Cardiac muscle cell (in vitro differentiated cells and primary cell): Measurements from ENCODE around the gene CACNA1S. TPM values are rescaled to one million over a fixed set of nuclear protein-coding genes. Genes with fewer than 3 reads are reported as not detected.

Experiments used
- DNase-seq, 2 donors: peaks; one replicate each; pipeline versions ENCODE4 v3.0.0 to v3.0.0-alpha.2; 2010 to 2017; ENCODE audit warnings: low read depth in 1 of 2, low spot score in 1 of 2
- H3K27ac ChIP-seq: fragments of 200-600 bp; sonication (generic); 2 replicates; pipeline ENCODE4 v1.5.1; 2016
- H3K27me3 ChIP-seq: fragments of 200-600 bp; sonication (generic); 2 replicates; pipeline ENCODE4 v1.6.0; 2016; ENCODE audit warnings: control low read depth
- H3K36me3 ChIP-seq: fragments of 200-600 bp; sonication (generic); 2 replicates; pipeline ENCODE4 v1.5.1; 2016; ENCODE audit warnings: control low read depth
- H3K4me1 ChIP-seq: fragments of 200-600 bp; sonication (generic); 2 replicates; pipeline ENCODE4 v1.8.1; 2017; ENCODE audit warnings: low read depth, mild to moderate bottlenecking, mixed run types
- H3K4me3 ChIP-seq: fragments of 200-600 bp; sonication (generic); 2 replicates; pipeline ENCODE4 v1.5.1; 2016; ENCODE audit warnings: mild to moderate bottlenecking
- H3K9me3 ChIP-seq: fragments of 200-600 bp; sonication (generic); 2 replicates; pipeline ENCODE4 v1.5.1; 2017; ENCODE audit warnings: low read depth, mild to moderate bottlenecking, control low read depth
- polyA plus RNA-seq: library from polyadenylated mRNA; unstranded; fragments of >200 nt; fragmentation: Nextera tagmentation; extraction: Ambion mirVana; gene quantifications from 2 replicates; pipeline ENCODE4 v1.2.1, GENCODE V29; 2016
- total RNA-seq: library from RNA; depleted of rRNA; stranded (reverse); fragments of >200 nt; gene quantifications from 2 replicates; pipeline ENCODE4 v1.2.3, GENCODE V29; 2016
- TF ChIP-seq, protein P1 (sequence below): IDR thresholded peaks from 2 replicates; pipeline ENCODE4 v1.5.1; 2012; ENCODE audit warnings: low read depth, mild to moderate bottlenecking, low read length

The CACNA1S gene
- total RNA-seq (0.30 and 0.35 TPM in 2 replicates), polyA plus RNA-seq (0.12 TPM in 1 of 2 replicates, not detected in the other)

DNA sequence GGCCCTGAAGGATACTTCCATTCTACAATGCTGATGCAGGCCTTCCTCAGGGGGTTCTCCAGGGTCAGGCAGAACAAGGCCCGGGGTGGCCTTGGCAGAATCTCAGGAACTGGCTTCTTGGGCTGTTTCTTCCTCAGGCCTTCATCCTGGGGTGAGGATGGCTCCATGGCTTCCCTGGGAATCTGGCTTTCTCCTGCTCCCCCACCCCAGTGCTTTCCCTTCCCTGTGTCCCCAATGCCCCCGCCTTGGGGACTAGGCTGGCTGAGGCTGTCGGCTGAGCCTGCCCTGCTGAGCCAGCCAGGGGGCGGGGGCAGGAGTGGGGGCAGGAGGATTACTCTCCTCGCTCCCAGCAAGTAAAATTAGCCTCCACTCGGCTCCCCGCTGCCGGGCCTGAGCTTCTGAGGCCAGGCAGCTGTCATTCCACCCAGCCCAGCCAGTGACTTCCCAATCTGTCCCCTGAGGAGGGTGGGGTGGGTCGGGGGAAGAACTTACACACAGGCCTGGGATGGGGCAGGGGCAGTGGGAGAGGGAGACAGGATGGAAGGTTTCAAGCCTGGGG lies at the start of gene CACNA1S:
Gene CACNA1S (minus strand): TSS at position 254 of the 559 bp plus-strand sequence. CDS start 87 bp downstream, at position 167.
- Histone ChIP-seq H3K4me3 (no peak within 1 kb of the TSS), H3K27me3 (peaks cover 23% of the 10 kb centered on the region), H3K27ac (no peak within 1 kb of the TSS), H3K9me3 (no peaks in the 10 kb centered on the region), H3K36me3 (no peaks in the 10 kb centered on the region), H3K4me1 (peaks cover 6% of the 10 kb centered on the region)
- DNase-seq: peak in 1 of 2 donors; percentile 48
- TF ChIP-seq, protein P1, sequence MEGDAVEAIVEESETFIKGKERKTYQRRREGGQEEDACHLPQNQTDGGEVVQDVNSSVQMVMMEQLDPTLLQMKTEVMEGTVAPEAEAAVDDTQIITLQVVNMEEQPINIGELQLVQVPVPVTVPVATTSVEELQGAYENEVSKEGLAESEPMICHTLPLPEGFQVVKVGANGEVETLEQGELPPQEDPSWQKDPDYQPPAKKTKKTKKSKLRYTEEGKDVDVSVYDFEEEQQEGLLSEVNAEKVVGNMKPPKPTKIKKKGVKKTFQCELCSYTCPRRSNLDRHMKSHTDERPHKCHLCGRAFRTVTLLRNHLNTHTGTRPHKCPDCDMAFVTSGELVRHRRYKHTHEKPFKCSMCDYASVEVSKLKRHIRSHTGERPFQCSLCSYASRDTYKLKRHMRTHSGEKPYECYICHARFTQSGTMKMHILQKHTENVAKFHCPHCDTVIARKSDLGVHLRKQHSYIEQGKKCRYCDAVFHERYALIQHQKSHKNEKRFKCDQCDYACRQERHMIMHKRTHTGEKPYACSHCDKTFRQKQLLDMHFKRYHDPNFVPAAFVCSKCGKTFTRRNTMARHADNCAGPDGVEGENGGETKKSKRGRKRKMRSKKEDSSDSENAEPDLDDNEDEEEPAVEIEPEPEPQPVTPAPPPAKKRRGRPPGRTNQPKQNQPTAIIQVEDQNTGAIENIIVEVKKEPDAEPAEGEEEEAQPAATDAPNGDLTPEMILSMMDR: no peak

DNA sequence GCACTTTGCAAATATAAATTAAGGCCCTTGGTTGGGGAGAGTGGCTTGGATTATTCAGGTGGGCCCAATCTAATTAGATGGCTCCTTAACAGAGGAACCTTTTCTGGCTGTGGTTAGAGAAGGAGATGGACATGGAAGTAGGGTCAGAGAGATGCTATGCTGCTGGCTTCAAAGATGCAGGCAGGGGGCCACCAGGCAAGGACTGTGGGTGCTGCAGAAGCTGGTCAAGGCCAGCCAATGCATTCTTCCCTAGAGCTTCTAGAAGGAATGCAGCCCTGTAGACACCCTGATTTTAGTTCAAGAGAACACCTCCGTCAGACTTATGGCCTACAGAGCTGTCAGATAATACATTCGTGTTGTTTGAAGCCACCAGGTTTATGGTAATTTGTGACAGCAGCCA lies 45.7 kb upstream of the CACNA1S start:
- Histone ChIP-seq H3K27me3 (no peaks in the 10 kb centered on the region), H3K27ac (no peak overlapping the region), H3K9me3 (no peaks in the 10 kb centered on the region), H3K4me1 (peaks cover 9% of the 10 kb centered on the region), H3K36me3 (no peaks in the 10 kb centered on the region), H3K4me3 (no peak overlapping the region)
- no peak for DNase-seq
- TF ChIP-seq, protein P1: no peak

DNA sequence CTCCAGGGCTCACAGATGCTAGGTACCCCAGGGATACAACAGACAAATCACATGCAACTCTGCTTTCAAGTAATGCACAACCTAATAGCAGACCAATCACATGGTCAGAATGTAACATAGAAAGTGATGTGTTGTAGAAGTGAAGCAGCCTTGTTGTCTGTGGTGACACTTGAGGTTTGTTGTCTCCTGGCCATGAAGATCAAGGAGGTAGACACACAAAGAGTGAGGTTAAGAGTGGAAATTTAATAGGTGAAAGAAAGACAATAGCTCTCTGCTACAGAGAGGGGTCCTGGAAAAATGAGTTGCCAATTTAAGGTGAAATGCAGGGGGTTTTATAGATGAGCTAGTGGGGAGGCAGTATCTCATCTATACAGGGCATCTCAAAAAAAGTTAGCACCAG lies 44.6 kb upstream of the CACNA1S start:
- TF ChIP-seq, protein P1: no peak
- Histone ChIP-seq H3K27me3 (no peaks in the 10 kb centered on the region), H3K9me3 (no peaks in the 10 kb centered on the region), H3K4me1 (peaks cover 9% of the 10 kb centered on the region), H3K36me3 (peaks cover under 1% of the 10 kb centered on the region), H3K4me3 (no peak overlapping the region), H3K27ac (no peak overlapping the region)
- DNase-seq: no peak

DNA sequence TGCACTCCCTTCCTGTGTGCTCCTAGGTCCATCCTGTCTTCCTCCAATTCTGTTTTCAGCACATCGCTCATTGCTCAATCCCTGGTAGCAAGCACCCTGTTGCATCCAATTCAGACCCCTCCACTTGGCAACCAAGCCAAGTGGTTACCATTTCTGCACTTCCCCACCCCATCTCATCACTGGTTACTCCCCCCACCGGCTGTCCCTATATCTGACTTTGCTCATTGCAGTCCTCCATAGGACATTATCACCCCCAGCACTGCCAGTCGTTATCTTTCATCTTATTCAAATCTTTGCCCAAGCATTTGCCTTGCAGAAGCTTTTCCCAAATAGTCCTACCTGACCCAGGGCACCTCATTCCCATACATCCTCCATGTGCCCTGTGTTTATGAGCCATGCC lies 44.1 kb upstream of the CACNA1S start:
- DNase-seq: no peak
- H3K27ac ChIP-seq: no peak overlapping the region
- H3K27me3 ChIP-seq: no peaks in the 10 kb centered on the region
- no peaks in the 10 kb centered on the region for H3K9me3 ChIP-seq
- TF ChIP-seq, protein P1: no peak
- H3K4me1 ChIP-seq: peaks cover 9% of the 10 kb centered on the region
- H3K4me3 ChIP-seq: no peak overlapping the region
- H3K36me3 ChIP-seq: peaks cover 5% of the 10 kb centered on the region

DNA sequence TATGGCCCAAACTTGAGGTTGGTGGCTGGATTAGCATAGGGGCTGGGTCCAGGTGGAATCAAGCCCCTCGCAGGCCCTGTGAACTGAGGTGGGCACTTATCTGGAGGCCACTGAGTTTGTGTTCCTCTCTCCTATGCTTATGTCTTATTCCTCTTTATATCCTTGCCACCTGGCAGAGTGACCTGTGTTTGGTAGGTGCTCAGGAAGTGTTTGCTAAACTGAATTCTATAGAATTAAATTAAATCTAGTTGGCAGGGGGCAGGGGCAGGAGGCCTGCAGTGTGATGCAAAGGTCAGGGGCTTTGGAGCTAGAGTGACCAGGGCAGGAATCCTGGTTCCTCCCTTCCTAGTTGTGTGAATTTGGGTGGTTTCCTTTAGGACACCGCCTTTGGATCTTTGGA lies 43.1 kb upstream of the CACNA1S start:
- no peaks in the 10 kb centered on the region for H3K27me3 ChIP-seq
- no peak overlapping the region for H3K4me3 ChIP-seq
- H3K9me3 ChIP-seq: no peaks in the 10 kb centered on the region
- TF ChIP-seq, protein P1: no peak
- H3K27ac ChIP-seq: no peak overlapping the region
- DNase-seq: no peak
- H3K4me1 ChIP-seq: peaks cover 9% of the 10 kb centered on the region
- H3K36me3 ChIP-seq: peaks cover 14% of the 10 kb centered on the region
